HFFc6 (cell line): ENCODE measurements around the gene BICRAL. TPM values are rescaled to one million over a fixed set of nuclear protein-coding genes. Genes with fewer than 3 reads are reported as not detected.

Experiments
- DNase-seq: peaks from one replicate; pipeline ENCODE4 v3.0.0-alpha.2; 2018
- H3K27ac Mint-ChIP-seq: 2 replicates; pipeline ENCODE4 v1.8.0; 2020; ENCODE audit warnings: mild to moderate bottlenecking, mixed read lengths
- H3K27me3 Mint-ChIP-seq: 2 replicates; pipeline ENCODE4 v1.8.0; 2021; ENCODE audit warnings: mild to moderate bottlenecking, moderate library complexity, mixed read lengths; ENCODE audit not compliant: insufficient read depth
- H3K36me3 Mint-ChIP-seq: 2 replicates; pipeline ENCODE4 v1.8.0; 2021; ENCODE audit warnings: low read depth, mixed read lengths
- H3K4me1 Mint-ChIP-seq: 2 replicates; pipeline ENCODE4 v1.8.0; 2020; ENCODE audit warnings: low read depth, mixed read lengths
- H3K4me3 Mint-ChIP-seq: 2 replicates; pipeline ENCODE4 v1.8.0; 2020; ENCODE audit warnings: mild to moderate bottlenecking, moderate library complexity, mixed read lengths
- H3K9me3 Mint-ChIP-seq: 2 replicates; pipeline ENCODE4 v1.8.0; 2020; ENCODE audit warnings: mild to moderate bottlenecking, mixed read lengths
- total RNA-seq, 6 experiments: library from RNA; stranded (reverse); fragmentation: NEBNext Ultra II Directional; extraction: Animal tissue kit (Norgen Biotek cat#: 25700); gene quantifications; 2 replicates in 1 of 6; 3 replicates in 5 of 6; pipeline ENCODE4 v1.2.3, GENCODE V29; 2021
- TF ChIP-seq, protein P1 (sequence below): fragments of 200-600 bp; sonication (generic); IDR thresholded peaks from 2 replicates; pipeline ENCODE4 v1.5.0; 2021; ENCODE audit warnings: antibody characterized with exemption, mild to moderate bottlenecking

BICRAL gene
- total RNA-seq, 6 experiments from 2014 or later: 8.0 to 9.8 (median 9.4) TPM

DNA sequence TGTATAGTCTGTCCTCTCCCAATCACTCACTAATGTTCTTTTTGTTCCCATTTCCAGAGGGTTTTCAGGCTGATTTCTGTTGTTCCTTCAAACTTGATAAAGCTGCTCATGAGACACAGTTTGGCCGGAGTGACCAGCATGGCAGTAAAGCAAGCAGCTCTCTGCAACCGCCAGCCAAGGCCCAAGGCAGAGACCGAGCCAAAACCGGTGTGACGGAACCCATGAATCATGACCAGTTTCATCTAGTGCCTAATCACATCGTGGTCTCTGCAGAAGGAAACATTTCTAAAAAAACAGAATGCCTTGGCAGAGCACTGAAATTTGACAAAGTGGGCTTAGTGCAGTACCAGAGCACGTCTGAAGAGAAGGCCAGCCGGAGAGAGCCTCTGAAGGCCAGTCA lies 82.8 kb downstream of the BICRAL start:
- Mint-ChIP-seq H3K4me1 (no peaks in the 10 kb centered on the region), H3K4me3 (no peak overlapping the region), H3K9me3 (no peaks in the 10 kb centered on the region), H3K36me3 (peaks cover 5% of the 10 kb centered on the region; the same call in 1 of the 2 replicates), H3K27me3 (no peaks in the 10 kb centered on the region), H3K27ac (no peak overlapping the region)
- no peak for DNase-seq
- TF ChIP-seq, protein P1, sequence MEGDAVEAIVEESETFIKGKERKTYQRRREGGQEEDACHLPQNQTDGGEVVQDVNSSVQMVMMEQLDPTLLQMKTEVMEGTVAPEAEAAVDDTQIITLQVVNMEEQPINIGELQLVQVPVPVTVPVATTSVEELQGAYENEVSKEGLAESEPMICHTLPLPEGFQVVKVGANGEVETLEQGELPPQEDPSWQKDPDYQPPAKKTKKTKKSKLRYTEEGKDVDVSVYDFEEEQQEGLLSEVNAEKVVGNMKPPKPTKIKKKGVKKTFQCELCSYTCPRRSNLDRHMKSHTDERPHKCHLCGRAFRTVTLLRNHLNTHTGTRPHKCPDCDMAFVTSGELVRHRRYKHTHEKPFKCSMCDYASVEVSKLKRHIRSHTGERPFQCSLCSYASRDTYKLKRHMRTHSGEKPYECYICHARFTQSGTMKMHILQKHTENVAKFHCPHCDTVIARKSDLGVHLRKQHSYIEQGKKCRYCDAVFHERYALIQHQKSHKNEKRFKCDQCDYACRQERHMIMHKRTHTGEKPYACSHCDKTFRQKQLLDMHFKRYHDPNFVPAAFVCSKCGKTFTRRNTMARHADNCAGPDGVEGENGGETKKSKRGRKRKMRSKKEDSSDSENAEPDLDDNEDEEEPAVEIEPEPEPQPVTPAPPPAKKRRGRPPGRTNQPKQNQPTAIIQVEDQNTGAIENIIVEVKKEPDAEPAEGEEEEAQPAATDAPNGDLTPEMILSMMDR: no peak

- DNase-seq: no peak
- H3K9me3 Mint-ChIP-seq: no peaks in the 10 kb centered on the region
- TF ChIP-seq, protein P1: no peak
- no peaks in the 10 kb centered on the region for H3K27me3 Mint-ChIP-seq
- peaks cover 5% of the 10 kb centered on the region; the same call in 1 of the 2 replicates for H3K36me3 Mint-ChIP-seq
- no peak overlapping the region for H3K27ac Mint-ChIP-seq
- no peaks in the 10 kb centered on the region for H3K4me1 Mint-ChIP-seq
- H3K4me3 Mint-ChIP-seq: no peak overlapping the region
Measured at GRCh38 chr6:42870145-42870936, 88.5 kb downstream of the BICRAL start.

GRCh38 chr6:42871711-42872110 lies 89.9 kb downstream of the BICRAL start:
- DNase-seq: no peak
- TF ChIP-seq, protein P1: no peak
- no peaks in the 10 kb centered on the region for H3K9me3 Mint-ChIP-seq
- H3K4me3 Mint-ChIP-seq: no peak overlapping the region
- H3K4me1 Mint-ChIP-seq: peaks cover 1% of the 10 kb centered on the region; the same call in 1 of the 2 replicates
- H3K36me3 Mint-ChIP-seq: peaks cover 5% of the 10 kb centered on the region; the same call in 1 of the 2 replicates
- no peak overlapping the region for H3K27ac Mint-ChIP-seq
- no peaks in the 10 kb centered on the region for H3K27me3 Mint-ChIP-seq

GRCh38 chr6:42873313-42873712 lies 91.5 kb downstream of the BICRAL start:
- Mint-ChIP-seq H3K36me3 (no peaks in the 10 kb centered on the region), H3K9me3 (no peaks in the 10 kb centered on the region), H3K4me1 (peaks cover 13% of the 10 kb centered on the region), H3K27me3 (no peaks in the 10 kb centered on the region; the same call in none of the 2 replicates), H3K4me3 (no peak overlapping the region), H3K27ac (no peak overlapping the region)
- TF ChIP-seq, protein P1: no peak
- DNase-seq: no peak

GRCh38 chr6:42877695-42878094 lies 95.8 kb downstream of the BICRAL start:
- Mint-ChIP-seq H3K36me3 (peaks cover 7% of the 10 kb centered on the region; the same call in 1 of the 2 replicates), H3K4me3 (no peak overlapping the region), H3K27ac (peak overlapping the region; percentile 72), H3K4me1 (peaks cover 13% of the 10 kb centered on the region), H3K9me3 (no peaks in the 10 kb centered on the region), H3K27me3 (no peaks in the 10 kb centered on the region; the same call in none of the 2 replicates)
- no peak for DNase-seq
- TF ChIP-seq, protein P1: no peak
